Colonic mucosa (tissue), 4 donors: ENCODE results near the gene TIGD6. TPM values are rescaled to one million over a fixed set of nuclear protein-coding genes. Genes with fewer than 3 reads are reported as not detected.

Experiments used
- DNase-seq: peaks from one replicate; pipeline ENCODE4 v3.0.0-alpha.2; 2020
- H3K27ac ChIP-seq: fragments of 200-600 bp; one replicate; pipeline ENCODE4 v1.8.0; 2021
- H3K27me3 ChIP-seq: fragments of 200-600 bp; one replicate; pipeline ENCODE4 v1.8.0; 2021
- H3K36me3 ChIP-seq: fragments of 200-600 bp; one replicate; pipeline ENCODE4 v1.8.0; 2021
- H3K4me1 ChIP-seq: fragments of 200-600 bp; one replicate; pipeline ENCODE4 v1.8.0; 2021; ENCODE audit warnings: mild to moderate bottlenecking
- H3K4me3 ChIP-seq: fragments of 200-600 bp; one replicate; pipeline ENCODE4 v1.8.0; 2021
- H3K9ac ChIP-seq, 2 donors: one replicate each; pipeline ENCODE4 v1.7.0; 2013; ENCODE audit warnings: control low read depth in 2 of 2, low read depth in 2 of 2, low read length in 2 of 2
- H3K9me3 ChIP-seq: fragments of 200-600 bp; one replicate; pipeline ENCODE4 v1.8.0; 2021
- intact Hi-C: fragments of 100-400 bp; cut with DNase I; formaldehyde crosslinking; loops from one replicate; pipeline ENCODE4 v1.14.1; 2022
- total RNA-seq, 2 donors: library from RNA; stranded (reverse); fragmentation: NEBNext Ultra II Directional in 1 of 2; extraction: Animal tissue kit (Norgen Biotek cat#: 25700) in 1 of 2; gene quantifications; one replicate each; pipeline ENCODE4 v1.2.1, GENCODE V29; 2021
- TF ChIP-seq, protein P1 (sequence below): fragments of 200-600 bp; IDR thresholded peaks from one replicate; pipeline ENCODE4 v1.8.0; 2022; ENCODE audit warnings: antibody characterized with exemption, mild to moderate bottlenecking
- donor health status: healthy.
- donor health status: DM: no; HTN: no; CAD: no.
- donor health status: DM: no; HTN: no; CAD: no.

The TIGD6 gene
- total RNA-seq, 2 donors from 2014 or later: 3.9 to 4.6 TPM

DNA sequence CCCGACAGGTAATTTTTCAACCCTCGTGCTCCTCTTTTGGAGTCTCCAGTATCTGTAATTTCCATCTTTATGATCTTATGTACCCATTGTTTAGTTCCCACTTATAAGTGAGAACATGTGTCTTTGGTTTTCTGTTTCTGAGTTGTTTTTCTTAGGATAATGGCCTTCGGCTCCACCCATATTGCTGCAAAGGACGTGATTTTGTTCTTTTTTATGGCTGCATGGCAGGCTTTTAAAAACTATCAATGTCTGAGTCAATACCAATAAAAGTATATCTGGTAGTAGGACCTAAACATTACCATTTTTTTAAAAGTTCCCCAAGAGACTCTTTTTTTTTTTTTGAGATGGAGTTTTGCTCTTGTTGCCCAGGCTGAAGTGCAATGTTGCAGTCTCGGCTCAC is 43.8 kb downstream of the TIGD6 start:
- Histone ChIP-seq H3K4me1 (no peaks in the 10 kb centered on the region), H3K4me3 (no peak overlapping the region), H3K36me3 (no peaks in the 10 kb centered on the region), H3K27me3 (no peaks in the 10 kb centered on the region), H3K9ac (no peak overlapping the region), H3K27ac (peak overlapping the region; percentile 15), H3K9me3 (no peaks in the 10 kb centered on the region)
- DNase-seq: no peak
- intact Hi-C loops: no loop called here
- TF ChIP-seq, protein P1, sequence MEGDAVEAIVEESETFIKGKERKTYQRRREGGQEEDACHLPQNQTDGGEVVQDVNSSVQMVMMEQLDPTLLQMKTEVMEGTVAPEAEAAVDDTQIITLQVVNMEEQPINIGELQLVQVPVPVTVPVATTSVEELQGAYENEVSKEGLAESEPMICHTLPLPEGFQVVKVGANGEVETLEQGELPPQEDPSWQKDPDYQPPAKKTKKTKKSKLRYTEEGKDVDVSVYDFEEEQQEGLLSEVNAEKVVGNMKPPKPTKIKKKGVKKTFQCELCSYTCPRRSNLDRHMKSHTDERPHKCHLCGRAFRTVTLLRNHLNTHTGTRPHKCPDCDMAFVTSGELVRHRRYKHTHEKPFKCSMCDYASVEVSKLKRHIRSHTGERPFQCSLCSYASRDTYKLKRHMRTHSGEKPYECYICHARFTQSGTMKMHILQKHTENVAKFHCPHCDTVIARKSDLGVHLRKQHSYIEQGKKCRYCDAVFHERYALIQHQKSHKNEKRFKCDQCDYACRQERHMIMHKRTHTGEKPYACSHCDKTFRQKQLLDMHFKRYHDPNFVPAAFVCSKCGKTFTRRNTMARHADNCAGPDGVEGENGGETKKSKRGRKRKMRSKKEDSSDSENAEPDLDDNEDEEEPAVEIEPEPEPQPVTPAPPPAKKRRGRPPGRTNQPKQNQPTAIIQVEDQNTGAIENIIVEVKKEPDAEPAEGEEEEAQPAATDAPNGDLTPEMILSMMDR: no peak

DNA sequence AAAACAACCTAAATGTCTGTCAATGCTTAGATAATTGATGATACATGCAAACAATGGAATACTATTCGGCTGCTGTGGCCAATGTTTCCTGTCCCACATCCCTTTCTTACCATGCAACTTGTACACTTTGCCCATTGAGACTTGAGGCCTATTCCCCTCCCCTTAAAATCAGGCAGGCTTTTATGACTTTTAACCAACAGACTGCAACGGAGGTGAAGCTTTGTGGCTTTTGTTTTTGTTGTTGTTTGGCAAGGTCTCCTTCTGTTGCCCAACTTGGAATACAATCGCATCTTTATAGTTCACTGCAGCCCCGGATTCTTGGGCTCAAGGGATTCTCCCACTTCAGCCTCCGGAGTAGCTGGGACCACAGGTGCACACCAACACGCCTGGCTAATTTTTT is 45.7 kb downstream of the TIGD6 start:
- intact Hi-C loops: no loop called here
- TF ChIP-seq, protein P1: no peak
- no peaks in the 10 kb centered on the region for H3K27me3 ChIP-seq
- H3K9ac ChIP-seq: no peak overlapping the region
- DNase-seq: no peak
- H3K36me3 ChIP-seq: no peaks in the 10 kb centered on the region
- H3K9me3 ChIP-seq: no peaks in the 10 kb centered on the region
- no peak overlapping the region for H3K4me3 ChIP-seq
- H3K27ac ChIP-seq: no peak overlapping the region
- H3K4me1 ChIP-seq: no peaks in the 10 kb centered on the region

DNA sequence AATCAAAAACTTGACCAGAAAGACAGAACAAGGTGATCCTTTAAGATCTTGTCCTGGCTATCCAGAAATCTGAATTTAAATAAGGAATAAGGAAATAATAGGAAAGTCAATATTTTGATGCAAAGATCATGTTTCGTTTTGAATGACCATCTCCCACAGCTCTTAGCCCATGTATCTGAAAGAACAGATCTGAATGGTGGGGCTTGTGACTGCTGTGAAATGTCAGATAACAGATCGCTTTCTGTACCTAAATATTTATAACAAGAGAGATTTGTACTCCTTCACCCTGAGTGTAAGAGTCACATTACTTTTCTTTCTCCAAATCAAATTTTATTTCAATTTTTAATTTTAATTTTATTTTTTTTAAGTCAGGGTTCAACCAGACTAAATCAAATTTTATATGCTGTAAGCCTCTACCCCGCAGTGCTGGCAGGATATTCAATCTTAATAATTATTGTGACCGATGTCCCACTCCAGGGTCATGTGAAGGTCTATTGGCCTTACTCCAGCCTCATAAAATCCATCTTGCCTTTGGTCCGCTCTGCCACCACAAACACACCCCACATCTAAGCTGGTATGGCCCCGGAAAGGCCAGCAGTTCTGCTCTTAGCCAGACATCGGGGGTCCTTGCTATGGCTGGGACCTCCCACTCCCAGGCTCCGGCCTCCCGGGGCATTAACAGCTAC is 46.9 kb downstream of the TIGD6 start:
- TF ChIP-seq, protein P1: no peak
- H3K9ac ChIP-seq: no peak overlapping the region
- H3K36me3 ChIP-seq: no peaks in the 10 kb centered on the region
- H3K27ac ChIP-seq: no peak overlapping the region
- DNase-seq: no peak
- H3K4me1 ChIP-seq: no peaks in the 10 kb centered on the region
- H3K27me3 ChIP-seq: no peaks in the 10 kb centered on the region
- H3K4me3 ChIP-seq: no peak overlapping the region
- intact Hi-C loops: no loop called here
- no peaks in the 10 kb centered on the region for H3K9me3 ChIP-seq

DNA sequence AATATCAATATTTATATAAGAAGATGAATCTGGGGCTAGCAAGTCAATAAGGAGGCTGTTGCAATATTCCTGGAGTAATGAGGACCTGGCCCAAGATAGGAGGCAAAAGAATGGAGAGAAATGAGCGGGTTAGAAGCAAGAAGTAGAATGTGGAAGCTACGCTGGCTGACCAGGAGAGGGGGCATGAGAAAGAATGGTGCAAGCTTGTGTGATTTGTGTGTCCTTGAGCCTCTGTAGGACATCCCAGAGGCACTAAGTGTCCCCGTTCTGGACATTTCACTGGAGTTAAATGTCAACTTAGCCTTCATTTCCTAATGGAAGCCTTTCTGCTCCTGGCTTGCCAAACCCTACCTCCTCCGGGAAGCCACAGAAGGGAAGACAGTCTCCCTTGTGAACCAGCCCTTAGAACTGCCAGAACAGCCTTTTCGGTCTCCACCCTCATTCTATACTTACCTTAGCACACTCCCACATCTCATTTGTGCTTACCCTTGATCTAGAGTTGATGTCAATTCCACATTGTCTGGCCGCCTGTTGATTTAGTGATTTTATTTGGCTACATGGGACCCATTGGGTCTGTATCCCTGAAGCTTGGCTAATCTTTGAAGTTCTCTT is 49.2 kb downstream of the TIGD6 start:
- Histone ChIP-seq H3K4me1 (peaks cover 3% of the 10 kb centered on the region), H3K9ac (no peak overlapping the region), H3K9me3 (no peaks in the 10 kb centered on the region), H3K27ac (no peak overlapping the region), H3K36me3 (no peaks in the 10 kb centered on the region), H3K27me3 (no peaks in the 10 kb centered on the region), H3K4me3 (no peak overlapping the region)
- intact Hi-C loops: no loop called here
- TF ChIP-seq, protein P1: no peak
- DNase-seq: no peak

DNA sequence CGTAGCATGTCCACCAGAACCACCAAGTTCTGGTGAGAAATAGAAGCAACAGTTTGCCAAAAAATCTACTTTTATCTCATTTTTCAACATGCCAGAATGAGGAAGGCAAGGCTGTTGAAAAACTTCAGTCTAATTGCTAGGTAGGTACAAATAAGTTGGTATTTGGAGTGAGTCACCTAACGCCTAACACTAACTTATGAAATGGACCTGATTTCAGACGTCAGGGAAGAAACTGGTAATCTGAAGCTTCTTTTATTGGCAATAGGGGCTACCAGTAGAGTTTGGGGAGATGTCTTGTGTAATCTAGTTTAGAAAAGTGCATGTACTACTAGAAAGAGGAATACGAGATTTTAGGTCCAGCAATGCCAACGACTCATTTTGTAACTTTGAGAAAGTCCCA is 51.5 kb downstream of the TIGD6 start:
- no peak overlapping the region for H3K4me3 ChIP-seq
- no peaks in the 10 kb centered on the region for H3K9me3 ChIP-seq
- intact Hi-C loops: no loop called here
- H3K9ac ChIP-seq: no peak overlapping the region
- H3K4me1 ChIP-seq: peaks cover 3% of the 10 kb centered on the region
- no peak for DNase-seq
- H3K27ac ChIP-seq: no peak overlapping the region
- TF ChIP-seq, protein P1: no peak
- H3K27me3 ChIP-seq: no peaks in the 10 kb centered on the region
- H3K36me3 ChIP-seq: no peaks in the 10 kb centered on the region
